Neural progenitor cell (in vitro differentiated cells): ENCODE measurements around the gene PHF1. TPM values are rescaled to one million over a fixed set of nuclear protein-coding genes. Genes with fewer than 3 reads are reported as not detected.

Experiments
- DNase-seq: peaks from one replicate; pipeline ENCODE4 v3.0.0-alpha.2; 2016; ENCODE audit warnings: low spot score
- H2AFZ ChIP-seq: fragments of 200-600 bp; sonication (generic); replicated peaks from 2 replicates; pipeline ENCODE4 v1.6.1; 2016; ENCODE audit warnings: antibody characterized with exemption
- H3F3A ChIP-seq: fragments of 200-600 bp; sonication (generic); 2 replicates; pipeline ENCODE4 v1.6.1; 2016; ENCODE audit warnings: antibody characterized with exemption, low read depth
- H3K27ac ChIP-seq: fragments of 200-600 bp; sonication (generic); 2 replicates; pipeline ENCODE4 v1.5.1; 2016; ENCODE audit warnings: mild to moderate bottlenecking
- H3K27me3 ChIP-seq: fragments of 200-600 bp; sonication (generic); 2 replicates; pipeline ENCODE4 v1.6.1; 2016; ENCODE audit warnings: mild to moderate bottlenecking, moderate library complexity
- H3K36me3 ChIP-seq: fragments of 200-600 bp; sonication (generic); 2 replicates; pipeline ENCODE4 v1.5.1; 2016
- H3K4me1 ChIP-seq: fragments of 200-600 bp; sonication (generic); 2 replicates; pipeline ENCODE4 v1.6.1; 2016; ENCODE audit warnings: mixed run types
- H3K4me2 ChIP-seq: fragments of 200-600 bp; sonication (generic); 2 replicates; pipeline ENCODE4 v1.6.1; 2016
- H3K4me3 ChIP-seq: fragments of 200-600 bp; sonication (generic); 2 replicates; pipeline ENCODE4 v1.5.1; 2016
- H3K79me2 ChIP-seq: fragments of 200-600 bp; sonication (generic); 2 replicates; pipeline ENCODE4 v1.6.1; 2016; ENCODE audit warnings: low read depth
- H3K9ac ChIP-seq: fragments of 200-600 bp; sonication (generic); 2 replicates; pipeline ENCODE4 v1.6.1; 2016
- H3K9me3 ChIP-seq: fragments of 200-600 bp; sonication (generic); 2 replicates; pipeline ENCODE4 v1.5.1; 2016; ENCODE audit warnings: low read depth
- H4K20me1 ChIP-seq: fragments of 200-600 bp; sonication (generic); 2 replicates; pipeline ENCODE4 v1.6.1; 2016; ENCODE audit warnings: low read depth
- H3K27ac Mint-ChIP-seq: 3 replicates; pipeline ENCODE4 v1.8.0; 2021; ENCODE audit warnings: mixed read lengths
- H3K27me3 Mint-ChIP-seq: 2 replicates; pipeline ENCODE4 v1.8.0; 2022; ENCODE audit warnings: low read depth, mild to moderate bottlenecking, inconsistent platforms, moderate library complexity, mixed read lengths; ENCODE audit not compliant: insufficient read depth
- H3K36me3 Mint-ChIP-seq: 3 replicates; pipeline ENCODE4 v1.8.0; 2021; ENCODE audit warnings: mixed read lengths
- H3K4me1 Mint-ChIP-seq: 3 replicates; pipeline ENCODE4 v1.8.0; 2021; ENCODE audit warnings: mixed read lengths
- H3K4me3 Mint-ChIP-seq: 3 replicates; pipeline ENCODE4 v1.8.0; 2021; ENCODE audit warnings: mild to moderate bottlenecking, moderate library complexity, mixed read lengths
- H3K9me3 Mint-ChIP-seq: 3 replicates; pipeline ENCODE4 v1.8.0; 2020; ENCODE audit warnings: mixed read lengths
- CTCF ChIP-seq: fragments of 200-600 bp; sonication (generic); IDR thresholded peaks from 2 replicates; pipeline ENCODE4 v1.5.1; 2017; ENCODE audit warnings: antibody characterized with exemption, mild to moderate bottlenecking
- EZH2 ChIP-seq: fragments of 200-600 bp; sonication (generic); IDR thresholded peaks from 2 replicates; pipeline ENCODE4 v1.6.1; 2017; ENCODE audit warnings: antibody characterized with exemption, mild to moderate bottlenecking, moderate library complexity
- EZH2phosphoT487 ChIP-seq: fragments of 200-600 bp; sonication (generic); IDR thresholded peaks from 2 replicates; pipeline ENCODE4 v1.6.1; 2017; ENCODE audit warnings: antibody characterized with exemption
- total RNA-seq: library from RNA; depleted of rRNA; stranded (reverse); fragments of >200 nt; gene quantifications from 2 replicates; pipeline ENCODE4 v1.2.3, GENCODE V29; 2015; ENCODE audit warnings: low replicate concordance

Gene PHF1
- total RNA-seq, 1 donor from 2014 or later, result 25.6 TPM

- no peak overlapping the region for H3K4me3 Mint-ChIP-seq
- H4K20me1 ChIP-seq, result peaks cover 17% of the 10 kb centered on the region
- H3K36me3 ChIP-seq, result no peaks in the 10 kb centered on the region
- no peak overlapping the region for H3K4me3 ChIP-seq
- peaks cover 38% of the 10 kb centered on the region for H3K36me3 Mint-ChIP-seq
- peaks cover 9% of the 10 kb centered on the region for H3K27me3 Mint-ChIP-seq
- no peaks in the 10 kb centered on the region for H3K4me1 ChIP-seq
- no peak for DNase-seq
- no peaks in the 10 kb centered on the region for H3K27me3 ChIP-seq
- H3K79me2 ChIP-seq, result peaks cover 22% of the 10 kb centered on the region
- H3K9ac ChIP-seq, result no peak overlapping the region
- peaks cover 39% of the 10 kb centered on the region for H3F3A ChIP-seq
- no peak overlapping the region for H3K27ac Mint-ChIP-seq
- TF ChIP-seq CTCF (no peak), EZH2phosphoT487 (no peak), EZH2 (no peak)
- H3K4me2 ChIP-seq, result no peak overlapping the region
- no peaks in the 10 kb centered on the region for H3K9me3 Mint-ChIP-seq
- H3K4me1 Mint-ChIP-seq, result peaks cover 30% of the 10 kb centered on the region
- H2AFZ ChIP-seq, result no peak overlapping the region
- H3K9me3 ChIP-seq, result no peaks in the 10 kb centered on the region
- peak overlapping the region; percentile 3 for H3K27ac ChIP-seq
These were observed 41.7 kb downstream of the PHF1 start for GRCh38 chr6:33452496-33452895.

GRCh38 chr6:33453393-33454008 lies 42.7 kb downstream of the PHF1 start:
- no peaks in the 10 kb centered on the region for H3K36me3 ChIP-seq
- H3K27ac Mint-ChIP-seq, result peak overlapping the region; percentile 94
- no peaks in the 10 kb centered on the region for H3K9me3 ChIP-seq
- peaks cover 30% of the 10 kb centered on the region for H3K4me1 Mint-ChIP-seq
- H3K4me1 ChIP-seq, result no peaks in the 10 kb centered on the region
- H3K4me2 ChIP-seq, result peak overlapping the region; percentile 100
- peaks cover 8% of the 10 kb centered on the region for H3K27me3 Mint-ChIP-seq
- no peak for DNase-seq
- H3K27me3 ChIP-seq, result no peaks in the 10 kb centered on the region
- H3K9ac ChIP-seq, result peak overlapping the region; percentile 47
- TF ChIP-seq CTCF (no peak), EZH2 (no peak), EZH2phosphoT487 (no peak)
- H3K4me3 Mint-ChIP-seq, result peak overlapping the region; percentile 96
- H3K4me3 ChIP-seq, result peak overlapping the region; percentile 70
- H3F3A ChIP-seq, result peaks cover 39% of the 10 kb centered on the region
- peaks cover 22% of the 10 kb centered on the region for H3K79me2 ChIP-seq
- no peaks in the 10 kb centered on the region for H3K9me3 Mint-ChIP-seq
- H3K27ac ChIP-seq, result no peak overlapping the region
- no peak overlapping the region for H2AFZ ChIP-seq
- H4K20me1 ChIP-seq, result peaks cover 17% of the 10 kb centered on the region
- peaks cover 30% of the 10 kb centered on the region for H3K36me3 Mint-ChIP-seq

GRCh38 chr6:33454009-33454946 lies 43.5 kb downstream of the PHF1 start, which contains the start of gene ZBTB9:
Gene ZBTB9, plus strand, starts transcription at chr6:33454576. Its CDS starts 525 bp downstream, at chr6:33455101.
- Histone ChIP-seq H3K4me3 (peak within 1 kb of the TSS; percentile 70), H3K27ac (no peak within 1 kb of the TSS), H3K9me3 (no peaks in the 10 kb centered on the region), H3K36me3 (no peaks in the 10 kb centered on the region), H3K4me1 (no peaks in the 10 kb centered on the region), H4K20me1 (peaks cover 15% of the 10 kb centered on the region), H3K4me2 (peak within 1 kb of the TSS; percentile 100), H3K79me2 (peaks cover 22% of the 10 kb centered on the region), H2AFZ (no peak within 1 kb of the TSS), H3F3A (peaks cover 38% of the 10 kb centered on the region), H3K27me3 (no peaks in the 10 kb centered on the region), H3K9ac (peak within 1 kb of the TSS; percentile 74)
- DNase-seq, result peak; percentile 98
- peak within 1 kb of the TSS; percentile 96 for H3K4me3 Mint-ChIP-seq
- H3K36me3 Mint-ChIP-seq, result peaks cover 24% of the 10 kb centered on the region
- H3K4me1 Mint-ChIP-seq, result peaks cover 30% of the 10 kb centered on the region
- H3K27me3 Mint-ChIP-seq, result peaks cover 4% of the 10 kb centered on the region
- TF ChIP-seq EZH2 (no peak), EZH2phosphoT487 (no peak), CTCF (no peak)
- peak within 1 kb of the TSS; percentile 94 for H3K27ac Mint-ChIP-seq
- H3K9me3 Mint-ChIP-seq, result no peaks in the 10 kb centered on the region
